Left ventricle myocardium inferior (tissue), 1 donor: ENCODE measurements around the gene BMF. TPM values are rescaled to one million over a fixed set of nuclear protein-coding genes. Genes with fewer than 3 reads are reported as not detected.

Experiments used
- DNase-seq: peaks from one replicate; pipeline ENCODE4 v3.0.0-alpha.2; 2020
- H3K27ac ChIP-seq: fragments of 200-600 bp; replicated peaks from 2 replicates; pipeline ENCODE4 v1.8.0; 2021
- H3K27me3 ChIP-seq: fragments of 200-600 bp; 2 replicates; pipeline ENCODE4 v1.8.0; 2021; ENCODE audit warnings: low read depth
- H3K36me3 ChIP-seq: fragments of 200-600 bp; 2 replicates; pipeline ENCODE4 v1.8.0; 2021
- H3K4me1 ChIP-seq: fragments of 200-600 bp; 2 replicates; pipeline ENCODE4 v1.8.0; 2021
- H3K4me3 ChIP-seq: fragments of 200-600 bp; 2 replicates; pipeline ENCODE4 v1.8.0; 2021; ENCODE audit warnings: mild to moderate bottlenecking, moderate library complexity
- H3K9me3 ChIP-seq: fragments of 200-600 bp; replicated peaks from 2 replicates; pipeline ENCODE4 v1.8.0; 2021
- intact Hi-C: fragments of 100-400 bp; cut with micrococcal nuclease; formaldehyde crosslinking; loops from one replicate; pipeline ENCODE4 v1.11.0; 2022
- total RNA-seq: library from RNA; stranded (reverse); fragmentation: NEBNext Ultra II Directional; extraction: Animal tissue kit (Norgen Biotek cat#: 25700); gene quantifications from one replicate; pipeline ENCODE4 v1.2.1, GENCODE V29; 2021
- TF ChIP-seq, protein P1 (sequence below): fragments of 200-600 bp; IDR thresholded peaks from 2 replicates; pipeline ENCODE4 v1.8.0; 2021; ENCODE audit warnings: antibody characterized with exemption, mild to moderate bottlenecking, borderline replicate concordance
- donor health status: DM: no; HTN: yes; CAD: no; lungs with severe emphysema.

BMF gene
- total RNA-seq, 1 donor from 2014 or later = 3.1 TPM

DNA sequence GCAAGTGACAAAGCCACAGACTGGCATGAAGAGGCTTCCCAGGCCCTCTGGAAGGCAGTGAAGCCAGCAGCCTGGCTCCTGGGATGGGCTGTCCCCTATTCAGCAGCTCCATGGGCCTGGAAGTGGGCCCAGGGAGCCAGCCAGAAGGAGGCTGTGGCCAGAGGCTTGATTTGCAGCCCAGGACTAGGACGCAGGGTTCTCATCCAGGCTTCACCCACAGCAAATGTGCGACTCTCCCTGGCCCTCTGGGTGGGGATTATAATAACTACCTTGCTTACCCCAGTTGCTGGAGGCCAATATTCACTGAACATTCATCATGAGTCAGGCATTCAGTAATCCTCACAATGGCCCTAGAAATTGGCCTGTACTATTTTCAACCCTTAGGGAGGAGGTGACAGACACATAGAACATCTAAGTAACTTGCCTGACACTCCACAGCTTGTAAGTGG, 45.1 kb downstream of the BMF start:
- no peak overlapping the region for H3K27ac ChIP-seq
- peaks cover 13% of the 10 kb centered on the region for H3K4me1 ChIP-seq
- intact Hi-C loops = no loop called here

DNA sequence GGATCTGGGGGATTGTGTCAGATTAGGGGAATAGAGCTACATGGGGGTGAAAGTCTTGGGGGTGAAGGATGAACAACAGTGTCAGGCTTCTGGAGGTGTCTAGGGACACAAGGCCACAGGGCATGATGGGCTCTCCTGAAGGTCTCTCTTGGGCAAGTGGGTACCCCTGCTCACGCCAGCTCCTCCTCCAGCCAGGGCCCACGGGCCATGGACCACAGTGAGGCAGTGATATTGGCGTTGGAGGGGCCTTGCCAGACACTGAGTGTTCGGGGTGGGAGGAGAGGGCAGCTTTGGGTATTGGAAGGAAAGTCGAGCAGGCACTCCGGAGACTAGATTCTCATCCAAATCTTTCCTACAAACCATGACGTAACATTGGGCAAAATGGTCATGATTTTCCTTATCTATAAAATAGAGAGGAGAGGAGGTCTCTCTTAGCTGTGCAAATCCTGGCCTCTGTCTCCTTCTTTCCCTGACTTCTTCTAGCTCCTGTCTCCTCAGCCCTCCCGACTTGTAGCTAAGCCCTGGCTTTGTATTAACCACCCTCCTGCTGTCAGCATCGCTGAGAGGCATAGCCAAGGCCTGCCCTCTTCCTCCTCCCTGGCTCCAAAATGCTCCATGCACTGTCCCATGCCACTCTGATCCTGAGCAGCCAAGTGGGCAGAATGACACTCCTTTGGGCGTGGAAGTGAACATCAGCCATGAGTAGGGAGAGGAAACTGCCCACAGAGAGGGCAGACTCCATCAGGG, 45.7 kb downstream of the BMF start:
- peaks cover 12% of the 10 kb centered on the region for H3K36me3 ChIP-seq
- DNase-seq = no peak
- H3K9me3 ChIP-seq = no peaks in the 10 kb centered on the region
- H3K27me3 ChIP-seq = no peaks in the 10 kb centered on the region
- intact Hi-C loops = no loop called here
- no peak overlapping the region for H3K27ac ChIP-seq
- TF ChIP-seq, protein P1, sequence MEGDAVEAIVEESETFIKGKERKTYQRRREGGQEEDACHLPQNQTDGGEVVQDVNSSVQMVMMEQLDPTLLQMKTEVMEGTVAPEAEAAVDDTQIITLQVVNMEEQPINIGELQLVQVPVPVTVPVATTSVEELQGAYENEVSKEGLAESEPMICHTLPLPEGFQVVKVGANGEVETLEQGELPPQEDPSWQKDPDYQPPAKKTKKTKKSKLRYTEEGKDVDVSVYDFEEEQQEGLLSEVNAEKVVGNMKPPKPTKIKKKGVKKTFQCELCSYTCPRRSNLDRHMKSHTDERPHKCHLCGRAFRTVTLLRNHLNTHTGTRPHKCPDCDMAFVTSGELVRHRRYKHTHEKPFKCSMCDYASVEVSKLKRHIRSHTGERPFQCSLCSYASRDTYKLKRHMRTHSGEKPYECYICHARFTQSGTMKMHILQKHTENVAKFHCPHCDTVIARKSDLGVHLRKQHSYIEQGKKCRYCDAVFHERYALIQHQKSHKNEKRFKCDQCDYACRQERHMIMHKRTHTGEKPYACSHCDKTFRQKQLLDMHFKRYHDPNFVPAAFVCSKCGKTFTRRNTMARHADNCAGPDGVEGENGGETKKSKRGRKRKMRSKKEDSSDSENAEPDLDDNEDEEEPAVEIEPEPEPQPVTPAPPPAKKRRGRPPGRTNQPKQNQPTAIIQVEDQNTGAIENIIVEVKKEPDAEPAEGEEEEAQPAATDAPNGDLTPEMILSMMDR = no peak
- H3K4me3 ChIP-seq = no peak overlapping the region
- H3K4me1 ChIP-seq = peaks cover 7% of the 10 kb centered on the region

More for the DNA sequence above, 45.1 kb downstream of the BMF start:
- Histone ChIP-seq H3K4me3 (no peak overlapping the region), H3K36me3 (peaks cover 12% of the 10 kb centered on the region), H3K9me3 (no peaks in the 10 kb centered on the region), H3K27me3 (no peaks in the 10 kb centered on the region)
- TF ChIP-seq, protein P1 = no peak
- DNase-seq = no peak

DNA sequence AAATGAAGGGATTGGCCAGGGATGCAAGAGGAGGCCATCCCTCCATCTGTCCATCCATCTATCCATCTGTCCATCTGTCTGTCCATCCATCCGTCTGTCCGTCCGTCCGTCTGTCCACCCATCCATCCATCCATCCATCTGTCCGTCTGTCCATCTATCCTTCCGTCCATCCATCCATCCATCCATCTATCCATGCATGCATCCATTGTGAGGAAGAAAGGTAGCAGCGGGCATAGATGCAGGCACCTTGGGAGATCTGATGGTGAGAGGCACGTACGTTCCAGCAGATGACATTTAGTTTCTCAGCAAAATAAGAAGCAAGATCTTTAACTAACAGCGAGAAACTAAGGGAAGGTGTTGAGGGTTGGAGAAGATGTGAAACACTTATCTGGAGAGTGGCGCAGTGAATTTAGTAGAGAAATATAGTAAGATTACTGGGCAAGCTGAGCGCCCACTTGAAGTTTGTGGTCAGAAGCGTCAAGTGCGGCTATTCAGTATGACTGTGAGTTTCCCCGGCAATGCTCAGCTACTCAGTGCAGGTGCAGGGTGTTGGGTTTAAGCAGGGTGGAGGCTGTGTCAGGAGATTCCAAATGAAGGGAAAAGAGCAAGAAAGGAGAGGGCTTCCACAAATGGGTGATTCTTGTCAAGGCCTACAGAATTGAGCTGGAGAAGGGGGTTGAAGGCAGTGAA, 47.3 kb downstream of the BMF start:
- Histone ChIP-seq H3K36me3 (peaks cover 19% of the 10 kb centered on the region), H3K27me3 (no peaks in the 10 kb centered on the region), H3K4me1 (peaks cover 11% of the 10 kb centered on the region), H3K9me3 (no peaks in the 10 kb centered on the region), H3K27ac (no peak overlapping the region), H3K4me3 (no peak overlapping the region)
- TF ChIP-seq, protein P1 = no peak
- DNase-seq = no peak
- intact Hi-C loops = no loop called here

DNA sequence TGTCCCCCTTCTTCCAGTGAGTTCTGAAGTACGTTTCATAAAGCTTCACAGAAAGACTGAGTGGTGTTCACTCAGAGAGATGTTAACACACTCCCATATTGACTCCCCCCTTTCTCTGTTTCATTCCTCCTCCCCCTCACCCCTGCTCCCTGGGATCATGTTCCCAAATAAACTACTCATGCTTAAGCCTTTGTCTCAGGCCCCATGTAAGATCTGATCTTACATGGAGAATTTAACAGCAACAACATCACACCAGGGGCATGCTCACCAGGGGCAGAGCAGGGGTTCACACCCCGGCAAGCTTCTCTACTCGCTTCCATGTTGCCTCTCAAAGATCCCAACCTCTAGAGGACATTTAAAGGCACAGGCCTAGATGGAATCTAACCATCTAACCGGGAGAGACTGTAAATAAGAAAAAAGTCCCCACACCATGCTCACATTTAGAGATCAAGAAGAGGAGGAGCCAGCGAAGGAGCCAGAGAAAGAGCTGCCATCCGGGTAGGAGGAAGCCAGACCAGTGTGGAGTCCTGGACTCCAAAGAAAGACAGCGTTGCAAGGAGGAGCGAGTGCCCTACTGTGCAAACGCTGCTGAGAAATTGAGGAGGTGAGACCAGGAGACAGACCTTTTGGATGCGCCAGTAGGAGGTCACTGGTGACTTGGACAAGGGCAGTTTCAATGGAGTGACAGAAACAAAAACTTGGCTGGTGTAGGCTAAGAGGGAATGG, 48.3 kb downstream of the BMF start:
- intact Hi-C loops = no loop called here

DNA sequence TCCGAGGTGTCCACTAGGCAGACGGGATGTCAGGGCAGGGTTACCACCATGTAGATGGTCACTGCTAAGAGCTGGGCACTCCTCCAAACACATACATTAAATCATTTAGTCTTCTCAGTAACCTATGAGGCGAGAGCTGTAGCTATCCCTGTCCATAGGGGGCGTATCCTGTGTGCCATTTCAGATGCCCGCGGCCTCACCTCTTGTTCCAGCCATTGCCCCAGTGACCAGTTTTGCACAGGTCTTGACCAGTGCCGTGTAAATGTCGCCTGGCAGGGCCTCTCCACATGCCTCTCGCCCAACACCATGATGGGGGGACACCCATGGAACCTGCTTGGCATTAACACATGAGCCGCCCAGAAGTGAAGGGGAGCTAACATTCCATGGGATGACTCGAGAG, 48.9 kb downstream of the BMF start:
- Histone ChIP-seq H3K36me3 (peaks cover 11% of the 10 kb centered on the region), H3K4me3 (no peak overlapping the region), H3K27ac (no peak overlapping the region), H3K4me1 (peaks cover 26% of the 10 kb centered on the region), H3K27me3 (no peaks in the 10 kb centered on the region), H3K9me3 (no peaks in the 10 kb centered on the region)
- intact Hi-C loops = no loop called here
- DNase-seq = no peak
- TF ChIP-seq, protein P1 = no peak

More for the DNA sequence above, 48.3 kb downstream of the BMF start:
- no peak for DNase-seq
- Histone ChIP-seq H3K36me3 (peaks cover 14% of the 10 kb centered on the region), H3K27me3 (no peaks in the 10 kb centered on the region), H3K4me1 (peaks cover 21% of the 10 kb centered on the region), H3K27ac (no peak overlapping the region), H3K9me3 (no peaks in the 10 kb centered on the region), H3K4me3 (no peak overlapping the region)
- TF ChIP-seq, protein P1 = no peak
